ENCODE measurements around the gene PPP1R14D. TPM values are rescaled to one million over a fixed set of nuclear protein-coding genes. Genes with fewer than 3 reads are reported as not detected.

PPP1R14D gene
- total RNA-seq, 1 experiment from 2014 or later, result 0.65 TPM

- intact Hi-C loops (cut with micrococcal nuclease; ENCODE audit: unreplicated experiment), result no loop called here
- DNase-seq, result no peak
- Histone ChIP-seq H3K27me3 (ENCODE audit: insufficient read depth, low read depth) (no peaks in the 10 kb centered on the region), H3F3A (ENCODE audit: insufficient read depth, low read depth) (peaks cover 23% of the 10 kb centered on the region), H3K79me2 (ENCODE audit: low read depth) (peaks cover 53% of the 10 kb centered on the region), H3K4me2 (peak overlapping the region; percentile 100), H3K27ac (peak overlapping the region; percentile 93), H2AFZ (peak overlapping the region; percentile 58; the same call in 1 of the 2 replicates), H3K36me3 (ENCODE audit: low read depth) (no peaks in the 10 kb centered on the region; the same call in 1 of the 2 replicates), H3K9me3 (ENCODE audit: insufficient read depth, low read depth) (no peaks in the 10 kb centered on the region), H4K20me1 (ENCODE audit: insufficient read depth) (0 out of 2 replicates have a peak, but pooled peaks cover 4% of the 10 kb centered on the region), H3K9me2 (ENCODE audit: insufficient read depth) (no peaks in the 10 kb centered on the region), H3K4me1 (replicated peaks; ENCODE audit: insufficient read depth) (peaks cover 29% of the 10 kb centered on the region), H3K4me3 (peak overlapping the region; percentile 71)
- CTCF ChIA-PET, result interaction anchor here (1.0 kb wide), 1 partner anchor 14 kb away, joined by 4 read pairs; no protein-coding TSS in a partner anchor
- TF ChIP-seq EZH2 (IDR thresholded peaks at IDR 0.05; ENCODE audit: low read depth), result no peak
- no peak for TF ChIP-seq CTCF (conservative IDR thresholded peaks at IDR 0.05)
- BruUV-seq (replicated peaks), result no TSS peak
- POLR2A ChIA-PET (ENCODE audit: unreplicated experiment), result interaction anchor here (0.6 to 0.7 kb wide), 4 partner anchors 13 to 893 kb away, joined by 3 to 5 read pairs (median 4); partner anchors contain the start of gene PPP1R14D
Observed at GRCh38 chr15:40843261-40843884, 14.9 kb upstream of the PPP1R14D start.

GRCh38 chr15:40841741-40842140, 13.2 kb upstream of the PPP1R14D start:
- H3K4me1 ChIP-seq (replicated peaks; ENCODE audit: insufficient read depth), result peaks cover 13% of the 10 kb centered on the region
- no TSS peak for BruUV-seq (replicated peaks)
- POLR2A ChIA-PET (ENCODE audit: unreplicated experiment), result no interaction called here

GRCh38 chr15:40838756-40839155, 10.2 kb upstream of the PPP1R14D start:
- Histone ChIP-seq H3K79me2 (ENCODE audit: low read depth) (peaks cover 13% of the 10 kb centered on the region; the same call in 1 of the 2 replicates), H3K9me3 (ENCODE audit: insufficient read depth, low read depth) (no peaks in the 10 kb centered on the region), H3K27ac (no peak overlapping the region), H3K4me2 (no peak overlapping the region), H2AFZ (no peak overlapping the region), H3F3A (ENCODE audit: insufficient read depth, low read depth) (peaks cover 12% of the 10 kb centered on the region), H3K36me3 (ENCODE audit: low read depth) (no peaks in the 10 kb centered on the region; the same call in 1 of the 2 replicates), H3K4me1 (replicated peaks; ENCODE audit: insufficient read depth) (peaks cover 25% of the 10 kb centered on the region), H3K9me2 (ENCODE audit: insufficient read depth) (no peaks in the 10 kb centered on the region), H3K4me3 (no peak overlapping the region), H3K27me3 (ENCODE audit: insufficient read depth, low read depth) (no peaks in the 10 kb centered on the region), H4K20me1 (ENCODE audit: insufficient read depth) (no peaks in the 10 kb centered on the region)
- intact Hi-C loops (cut with micrococcal nuclease; ENCODE audit: unreplicated experiment), result no loop called here
- DNase-seq, result no peak
- POLR2A ChIA-PET (ENCODE audit: unreplicated experiment), result interaction anchor here (0.6 kb wide), 1 partner anchor 8 kb away, joined by 4 read pairs; no protein-coding TSS in a partner anchor
- CTCF ChIA-PET, result no interaction called here
- no TSS peak for BruUV-seq (replicated peaks)
- TF ChIP-seq CTCF (conservative IDR thresholded peaks at IDR 0.05), result no peak

More at GRCh38 chr15:40841741-40842140, 13.2 kb upstream of the PPP1R14D start:
- H3K4me3 ChIP-seq, result no peak overlapping the region
- no peaks in the 10 kb centered on the region; the same call in 1 of the 2 replicates for H3K36me3 ChIP-seq (ENCODE audit: low read depth)
- H4K20me1 ChIP-seq (ENCODE audit: insufficient read depth), result no peaks in the 10 kb centered on the region
- peaks cover 37% of the 10 kb centered on the region for H3K79me2 ChIP-seq (ENCODE audit: low read depth)
- intact Hi-C loops (cut with micrococcal nuclease; ENCODE audit: unreplicated experiment), result no loop called here
- CTCF ChIA-PET, result no interaction called here
- H3K27me3 ChIP-seq (ENCODE audit: insufficient read depth, low read depth), result no peaks in the 10 kb centered on the region
- TF ChIP-seq CTCF (conservative IDR thresholded peaks at IDR 0.05) (no peak), EZH2 (IDR thresholded peaks at IDR 0.05; ENCODE audit: low read depth) (no peak)
- DNase-seq, result no peak
- H3K9me2 ChIP-seq (ENCODE audit: insufficient read depth), result no peaks in the 10 kb centered on the region
- H3K9me3 ChIP-seq (ENCODE audit: insufficient read depth, low read depth), result no peaks in the 10 kb centered on the region
- no peak overlapping the region for H2AFZ ChIP-seq
- H3K27ac ChIP-seq, result no peak overlapping the region
- no peak overlapping the region for H3K4me2 ChIP-seq
- H3F3A ChIP-seq (ENCODE audit: insufficient read depth, low read depth), result peaks cover 18% of the 10 kb centered on the region
